GM19455 (cell line): ENCODE results near the gene PRIM2.
"Not testable (repeated sequence)": the region's sequence is repeated elsewhere in the genome, so short reads cannot be mapped to it uniquely, and the experiment has no call there.

Experiments used
- ATAC-seq: cut with Tn5 transposase; IDR thresholded peaks from one replicate; pipeline ENCODE4 v1.9.1; 2021; ENCODE audit not compliant: unreplicated experiment

The PRIM2 gene

GRCh38 chr6:57491795-57492194 lies 174.4 kb downstream of the PRIM2 start:
- not testable (repeated sequence) for ATAC-seq

GRCh38 chr6:57496251-57496650 lies 178.8 kb downstream of the PRIM2 start:
- ATAC-seq, result not testable (repeated sequence)

- ATAC-seq, result not testable (repeated sequence)
These were observed 183.1 kb downstream of the PRIM2 start for GRCh38 chr6:57500368-57501021.

- ATAC-seq, result not testable (repeated sequence)
These were observed 185.0 kb downstream of the PRIM2 start for GRCh38 chr6:57502387-57502786.

- ATAC-seq, result not testable (repeated sequence)
These were observed 187.8 kb downstream of the PRIM2 start for GRCh38 chr6:57505251-57505650.

- not testable (repeated sequence) for ATAC-seq
These were observed 193.0 kb downstream of the PRIM2 start for GRCh38 chr6:57510390-57510789.

GRCh38 chr6:57515171-57515570 lies 197.7 kb downstream of the PRIM2 start:
- not testable (repeated sequence) for ATAC-seq

- ATAC-seq, result not testable (repeated sequence)
These were observed 198.4 kb downstream of the PRIM2 start for GRCh38 chr6:57515845-57516244.

- ATAC-seq, result not testable (repeated sequence)
These were observed 199.3 kb downstream of the PRIM2 start for GRCh38 chr6:57516776-57517175.

- not testable (repeated sequence) for ATAC-seq
These were observed 201.8 kb downstream of the PRIM2 start for GRCh38 chr6:57519198-57519597.

GRCh38 chr6:57521085-57521484 lies 203.7 kb downstream of the PRIM2 start:
- not testable (repeated sequence) for ATAC-seq

- not testable (repeated sequence) for ATAC-seq
These were observed 205.8 kb downstream of the PRIM2 start for GRCh38 chr6:57523221-57523620.

- ATAC-seq, result not testable (repeated sequence)
These were observed 212.3 kb downstream of the PRIM2 start for GRCh38 chr6:57529755-57530154.

- ATAC-seq, result not testable (repeated sequence)
These were observed 215.2 kb downstream of the PRIM2 start for GRCh38 chr6:57532660-57533059.

GRCh38 chr6:57535121-57535520 lies 217.7 kb downstream of the PRIM2 start:
- not testable (repeated sequence) for ATAC-seq

- ATAC-seq, result not testable (repeated sequence)
These were observed 218.6 kb downstream of the PRIM2 start for GRCh38 chr6:57535994-57536393.

- not testable (repeated sequence) for ATAC-seq
These were observed 220.5 kb downstream of the PRIM2 start for GRCh38 chr6:57537916-57538315.

- ATAC-seq, result not testable (repeated sequence)
These were observed 234.5 kb downstream of the PRIM2 start for GRCh38 chr6:57551961-57552360.

GRCh38 chr6:57557855-57558254 lies 240.4 kb downstream of the PRIM2 start:
- not testable (repeated sequence) for ATAC-seq

GRCh38 chr6:57559170-57559569 lies 241.7 kb downstream of the PRIM2 start:
- not testable (repeated sequence) for ATAC-seq

- not testable (repeated sequence) for ATAC-seq
These were observed 244.8 kb downstream of the PRIM2 start for GRCh38 chr6:57562233-57562632.

GRCh38 chr6:57572119-57572518 lies 254.7 kb downstream of the PRIM2 start:
- ATAC-seq, result not testable (repeated sequence)

GRCh38 chr6:57572844-57573243 lies 255.4 kb downstream of the PRIM2 start:
- not testable (repeated sequence) for ATAC-seq
